HL-60 (cell line): ENCODE measurements around the gene STAB2.

ENCODE experiments used
- DNase-seq, 2 experiments: peaks; one replicate each; pipeline ENCODE4 v3.0.0-alpha.2; 2010 to 2020; ENCODE audit warnings: low read depth in 1 of 2, low spot score in 1 of 2
- H3K27ac ChIP-seq: fragments of 250-450 bp; sonication (Bioruptor Pico); replicated peaks from 2 replicates; pipeline ENCODE4 v1.5.1; 2020; ENCODE audit warnings: mild to moderate bottlenecking, moderate library complexity
- H3K27me3 ChIP-seq: fragments of 250-450 bp; sonication (Bioruptor Pico); 2 replicates; pipeline ENCODE4 v1.5.1; 2021; ENCODE audit warnings: mild to moderate bottlenecking, moderate library complexity; ENCODE audit not compliant: insufficient read depth, poor library complexity, severe bottlenecking
- H3K4me3 ChIP-seq: replicated peaks from 2 replicates; pipeline ENCODE4 v1.5.1; 2011; ENCODE audit warnings: mild to moderate bottlenecking, control low read depth, low read length; ENCODE audit not compliant: insufficient read depth
- CTCF ChIP-seq: IDR thresholded peaks from one replicate; pipeline ENCODE4 v1.5.1; 2011; ENCODE audit warnings: low read length, control low read depth, inconsistent platforms; ENCODE audit not compliant: insufficient read depth
- GABPA ChIP-seq: IDR thresholded peaks from 2 replicates; pipeline ENCODE4 v1.6.1; 2012; ENCODE audit warnings: low read depth
- POLR2AphosphoS5 ChIP-seq: IDR thresholded peaks from 2 replicates; pipeline ENCODE4 v1.6.1; 2012; ENCODE audit warnings: low read depth
- REST ChIP-seq: IDR thresholded peaks from 2 replicates; pipeline ENCODE4 v1.6.1; 2012; ENCODE audit warnings: low read depth; ENCODE audit not compliant: insufficient replicate concordance
- SPI1 ChIP-seq: IDR thresholded peaks from 2 replicates; pipeline ENCODE4 v1.6.1; 2012; ENCODE audit warnings: low read depth, mild to moderate bottlenecking, borderline replicate concordance

The STAB2 gene

GRCh38 chr12:103772367-103773108 lies 185.5 kb downstream of the STAB2 start:
- DNase-seq = no peak
- TF ChIP-seq POLR2AphosphoS5 (no peak), REST (no peak), CTCF (no peak), GABPA (no peak), SPI1 (no peak)
- Histone ChIP-seq H3K4me3 (no peak overlapping the region), H3K27ac (no peak overlapping the region), H3K27me3 (no peaks in the 10 kb centered on the region)

GRCh38 chr12:103773109-103773910 lies 186.2 kb downstream of the STAB2 start:
- no peaks in the 10 kb centered on the region for H3K27me3 ChIP-seq
- TF ChIP-seq CTCF = no peak
- no peak overlapping the region for H3K4me3 ChIP-seq
- no peak for DNase-seq
- no peak overlapping the region for H3K27ac ChIP-seq

- Histone ChIP-seq H3K27ac (no peak overlapping the region), H3K4me3 (no peak overlapping the region), H3K27me3 (no peaks in the 10 kb centered on the region)
- DNase-seq = no peak
- no peak for TF ChIP-seq CTCF
- no peak for TF ChIP-seq SPI1
- TF ChIP-seq POLR2AphosphoS5 = no peak
- TF ChIP-seq GABPA = no peak
- TF ChIP-seq REST = no peak
Observed at GRCh38 chr12:103774977-103775560, 188.0 kb downstream of the STAB2 start.
